HFF-Myc (cell line): Measurements from ENCODE around the gene DERL2.

Experiments
- DNase-seq: peaks from one replicate; pipeline ENCODE4 v3.0.0-alpha.2; 2011; ENCODE audit warnings: low read depth; ENCODE audit errors: extremely low read depth
- H3K4me3 ChIP-seq: replicated peaks from 2 replicates; pipeline ENCODE4 v1.5.1; 2011; ENCODE audit warnings: low read depth, mild to moderate bottlenecking, control low read depth, low read length
- CTCF ChIP-seq: IDR thresholded peaks from 2 replicates; pipeline ENCODE4 v1.5.1; 2012; ENCODE audit warnings: mild to moderate bottlenecking, low read depth, low read length, control low read depth; ENCODE audit errors: missing control alignments

DERL2 gene

DNA sequence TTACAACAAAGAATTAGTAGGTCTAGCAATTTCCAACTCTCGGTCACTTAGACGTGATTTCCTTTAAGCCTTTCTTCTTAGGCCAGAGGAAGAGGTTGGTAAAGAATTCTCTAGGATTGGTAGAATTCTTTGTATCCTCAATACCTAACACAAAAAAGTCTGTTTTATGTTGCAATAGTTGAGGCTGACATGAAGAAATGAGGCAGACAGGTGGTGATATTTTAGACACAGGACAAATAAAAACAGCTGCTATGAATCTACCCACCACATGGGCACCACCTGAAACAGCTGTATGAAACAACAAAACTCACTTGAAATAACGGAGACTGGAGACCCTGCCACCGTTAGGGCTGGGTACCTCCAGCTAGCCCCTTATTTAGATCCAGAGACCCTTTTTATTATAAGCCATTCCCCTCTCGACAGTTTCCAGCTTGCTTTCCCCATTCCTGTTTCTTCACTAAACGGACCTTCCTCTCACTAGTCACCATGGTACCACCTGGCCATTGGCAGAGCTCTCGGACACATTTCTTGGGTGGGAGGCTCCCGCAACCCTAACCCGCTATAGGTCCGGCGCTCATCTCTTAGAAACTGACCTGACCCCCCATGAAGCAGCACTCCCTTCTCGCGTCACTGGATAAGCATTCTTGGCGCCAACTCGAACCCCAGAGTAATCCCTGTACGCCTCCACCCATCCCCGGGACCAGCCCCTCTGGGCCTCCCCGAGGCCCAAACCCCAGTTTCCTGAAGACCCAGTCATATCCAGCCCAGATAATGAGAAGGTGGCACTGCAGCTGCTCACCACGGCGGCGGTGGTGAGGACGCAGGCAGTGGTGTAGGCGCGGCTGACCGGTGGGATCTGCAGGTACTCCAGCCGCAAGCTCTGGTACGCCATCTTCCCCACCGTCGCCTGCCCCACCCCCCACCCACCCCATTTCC is at the start of gene DERL2:
DERL2 (minus strand) TSS at position 909 of the 936 bp plus-strand sequence; CDS start at position 892, 17 bp downstream.
- DNase-seq: no peak
- no peak for TF ChIP-seq CTCF

GRCh38 chr17:5535436-5535835 is 49.5 kb upstream of the DERL2 start:
- DNase-seq: no peak
- TF ChIP-seq CTCF: no peak
- no peak overlapping the region for H3K4me3 ChIP-seq

More for the DNA sequence above, at the start of gene DERL2:
- peak within 1 kb of the TSS; percentile 96 for H3K4me3 ChIP-seq

DNA sequence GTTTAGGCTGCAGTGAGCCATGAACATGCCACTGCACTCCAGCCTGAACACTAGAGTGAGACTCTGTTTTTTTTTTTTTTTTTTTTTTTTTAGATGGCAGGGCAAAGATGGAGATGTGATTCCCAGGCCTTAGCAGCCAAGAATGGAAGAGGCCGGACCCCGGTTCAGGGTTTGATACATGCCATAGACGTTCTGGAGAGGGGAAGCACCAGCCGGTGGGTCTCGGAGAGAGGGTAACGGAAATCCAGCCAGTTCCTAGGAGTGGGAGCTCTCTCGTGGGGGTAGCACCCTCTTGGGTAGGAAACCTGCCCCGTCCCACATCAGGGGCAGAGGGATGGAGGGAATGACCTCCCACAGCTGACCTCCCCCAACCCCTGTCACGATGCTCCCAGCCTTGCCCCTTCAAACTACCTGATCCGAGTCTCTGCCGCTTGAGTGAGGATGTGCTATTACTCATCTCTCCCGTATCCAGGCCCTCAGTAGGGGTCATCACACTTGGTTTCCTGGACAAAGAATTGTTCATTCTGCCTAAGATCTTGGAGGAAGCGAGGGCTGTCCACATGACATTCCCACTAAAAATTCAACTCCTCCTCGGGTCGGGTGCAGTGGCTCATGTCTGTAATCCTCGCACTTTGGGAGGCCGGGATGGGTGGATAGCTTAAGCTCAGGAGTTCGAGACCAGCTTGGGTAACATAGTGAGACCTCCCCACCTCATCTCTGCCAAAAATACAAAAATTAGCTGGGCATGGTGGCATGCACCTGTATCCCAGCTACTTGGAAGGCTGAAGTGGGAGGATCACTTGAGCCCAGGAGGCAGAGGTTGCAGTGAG is 47.7 kb upstream of the DERL2 start:
- TF ChIP-seq CTCF: no peak
- DNase-seq: no peak
- H3K4me3 ChIP-seq: no peak overlapping the region

DNA sequence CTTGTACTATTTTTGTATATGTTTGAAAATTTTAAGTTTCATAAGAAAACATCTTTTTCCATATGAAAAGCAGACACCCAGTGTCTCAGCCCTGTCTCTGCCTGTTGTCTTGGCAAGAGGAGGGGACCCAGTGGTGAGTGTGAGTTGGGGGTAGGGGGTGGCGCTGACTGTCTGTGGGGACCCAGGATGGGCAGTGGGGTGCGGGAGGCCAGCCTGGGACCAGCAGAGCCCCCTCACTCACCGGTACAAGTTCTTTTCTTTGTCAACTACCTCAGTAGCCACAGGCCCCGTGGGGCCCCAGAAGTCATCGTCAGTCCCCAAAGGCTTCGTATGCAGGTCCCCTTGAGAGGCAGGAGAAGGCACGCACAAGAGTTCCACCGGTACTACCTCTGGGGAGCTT is 46.6 kb upstream of the DERL2 start:
- TF ChIP-seq CTCF: no peak
- no peak overlapping the region for H3K4me3 ChIP-seq
- DNase-seq: no peak

DNA sequence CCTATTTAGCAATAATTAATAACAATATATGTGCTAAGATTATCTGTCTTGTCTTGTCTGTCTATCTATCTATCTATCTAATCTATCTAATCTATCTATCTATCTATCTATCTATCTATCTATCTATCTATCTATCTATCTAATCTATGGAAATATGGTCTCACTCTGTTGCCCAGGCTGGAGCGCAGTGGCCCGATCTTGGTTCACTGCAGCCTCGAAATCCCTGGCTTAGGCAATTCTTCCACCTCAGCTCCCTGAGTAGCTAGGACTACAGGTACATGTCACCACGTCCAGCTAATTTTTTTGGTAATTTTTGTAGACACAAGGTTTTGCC is 45.1 kb upstream of the DERL2 start:
- TF ChIP-seq CTCF: no peak
- H3K4me3 ChIP-seq: no peak overlapping the region
- no peak for DNase-seq

DNA sequence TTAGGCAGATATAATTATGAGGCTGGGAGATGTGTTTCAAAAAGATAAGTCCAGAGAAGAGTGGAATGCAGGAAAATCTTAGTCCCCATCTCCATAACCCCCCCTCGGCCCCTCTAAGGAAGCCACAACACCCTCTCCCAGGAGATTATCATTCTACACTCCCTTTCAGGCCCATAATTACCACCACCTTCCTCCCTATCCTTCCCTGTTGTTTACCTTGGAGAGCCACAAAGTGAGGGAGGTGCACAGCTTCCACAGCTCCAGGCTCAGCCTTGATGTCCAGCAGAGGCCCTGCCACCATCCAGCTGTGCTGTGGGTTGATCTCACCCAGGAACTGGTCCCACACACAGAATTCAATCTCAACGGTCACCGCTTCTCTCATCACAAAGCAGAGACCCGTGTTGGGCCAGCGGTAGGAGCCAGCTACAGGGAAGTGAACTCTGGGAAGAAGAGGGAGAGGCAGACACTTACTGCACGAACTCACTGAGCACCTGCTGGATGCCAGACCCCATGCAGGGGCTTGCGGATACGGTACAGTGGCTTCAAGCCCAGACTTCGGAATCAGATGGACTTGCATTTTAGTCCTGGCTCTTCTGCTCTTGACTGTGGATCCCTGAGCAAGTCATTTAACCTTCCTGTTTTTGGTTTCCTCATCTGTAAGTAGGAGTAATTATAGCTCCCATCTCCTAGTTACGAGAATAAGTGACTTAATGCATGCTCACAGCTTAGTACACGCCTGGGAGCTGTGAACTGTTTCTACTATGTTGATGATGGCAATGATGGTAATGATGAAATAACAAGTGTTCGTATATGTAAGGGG is 44.5 kb upstream of the DERL2 start:
- TF ChIP-seq CTCF: no peak
- no peak overlapping the region for H3K4me3 ChIP-seq
- no peak for DNase-seq
